ENCODE results near the gene THOC1. TPM values are rescaled to one million over a fixed set of nuclear protein-coding genes. Genes with fewer than 3 reads are reported as not detected.

The THOC1 gene
- total and polyA plus RNA-seq, 12 donors: 11.1 to 147 (median 30.2) TPM

GRCh38 chr18:210733-211132, 57.1 kb downstream of the THOC1 start:
- Histone ChIP-seq H3K4me3 (no peak overlapping the region), H3K27me3 (no peaks in the 10 kb centered on the region), H3K4me1 (replicated peaks in 1 of 2) (no peaks in the 10 kb centered on the region), H3K9me3 (replicated peaks in 1 of 3) (no peaks in the 10 kb centered on the region), H3K36me3 (replicated peaks in 1 of 2) (peaks cover 0 to 46% of the 10 kb centered on the region in 2 donors), H3K27ac (no peak overlapping the region)
- intact Hi-C loops (cut with DNase I): no loop called here
- TF ChIP-seq POLR2A (IDR thresholded peaks at IDR 0.05) (no peak), CTCF (IDR thresholded peaks at IDR 0.05) (no peak)
- 95 to 99% (median 96%) methylated on average over 4 of the region's 4 CpGs for WGBS, 4 donors
- no peak for DNase-seq

GRCh38 chr18:210075-210474, 57.8 kb downstream of the THOC1 start:
- no peaks in the 10 kb centered on the region for H3K9me3 ChIP-seq (replicated peaks in 1 of 3)
- no peaks in the 10 kb centered on the region for H3K4me1 ChIP-seq (replicated peaks in 1 of 2)
- 89 to 96% (median 95%) methylated on average over 1 of the region's 1 CpG for WGBS, 4 donors
- TF ChIP-seq POLR2A (IDR thresholded peaks at IDR 0.05): no peak
- TF ChIP-seq CTCF (IDR thresholded peaks at IDR 0.05): no peak
- peaks cover 0 to 46% of the 10 kb centered on the region in 2 donors for H3K36me3 ChIP-seq (replicated peaks in 1 of 2)
- no peaks in the 10 kb centered on the region for H3K27me3 ChIP-seq
- no peak overlapping the region for H3K4me3 ChIP-seq
- no peak overlapping the region for H3K27ac ChIP-seq
- DNase-seq: no peak
- intact Hi-C loops (cut with DNase I): no loop called here

- peaks cover 0 to 49% of the 10 kb centered on the region in 2 donors for H3K36me3 ChIP-seq (replicated peaks in 1 of 2)
- no peak overlapping the region for H3K27ac ChIP-seq
- H3K4me3 ChIP-seq: no peak overlapping the region
- H3K9me3 ChIP-seq (replicated peaks in 1 of 3): no peaks in the 10 kb centered on the region
- 95 to 99% (median 98%) methylated on average over 2 of the region's 2 CpGs for whole genome bisulfite sequencing, 4 donors
- H3K4me1 ChIP-seq (replicated peaks in 1 of 2): no peaks in the 10 kb centered on the region
- DNase-seq: no peak
- no peaks in the 10 kb centered on the region for H3K27me3 ChIP-seq
- intact Hi-C loops (cut with DNase I): no loop called here
- TF ChIP-seq CTCF (IDR thresholded peaks at IDR 0.05): no peak
- no peak for TF ChIP-seq POLR2A (IDR thresholded peaks at IDR 0.05)
Measured at GRCh38 chr18:199768-200167, 68.1 kb downstream of the THOC1 start.

GRCh38 chr18:199214-199613, 68.6 kb downstream of the THOC1 start:
- 95 to 98% (median 95%) methylated on average over 3 of the region's 3 CpGs for WGBS, 4 donors
- no peak overlapping the region for H3K27ac ChIP-seq
- peaks cover 0 to 44% of the 10 kb centered on the region in 2 donors for H3K36me3 ChIP-seq (replicated peaks in 1 of 2)
- TF ChIP-seq POLR2A (IDR thresholded peaks at IDR 0.05): no peak
- TF ChIP-seq CTCF (IDR thresholded peaks at IDR 0.05): no peak
- no peak for DNase-seq
- no peaks in the 10 kb centered on the region for H3K9me3 ChIP-seq (replicated peaks in 1 of 3)
- H3K4me3 ChIP-seq: no peak overlapping the region
- intact Hi-C loops (cut with DNase I): no loop called here
- no peaks in the 10 kb centered on the region for H3K4me1 ChIP-seq (replicated peaks in 1 of 2)
- no peaks in the 10 kb centered on the region for H3K27me3 ChIP-seq

Data from adrenal gland (tissue), 12 donors.